D721Med (cell line): Measurements from ENCODE around the gene SP6.

Experiments used
- DNase-seq: peaks from one replicate; pipeline ENCODE4 v3.0.0; 2011; ENCODE audit warnings: low spot score; ENCODE audit not compliant: insufficient read length
- FAIRE-seq: peaks from 2 replicates; lab custom pipeline; 2011; peaks lifted over from hg19 to GRCh38; lab: Jason Lieb, UNC
- CTCF ChIP-seq: IDR thresholded peaks from 2 replicates; pipeline ENCODE4 v1.5.1; 2012; ENCODE audit warnings: mild to moderate bottlenecking, control low read depth; ENCODE audit not compliant: insufficient read depth; ENCODE audit errors: missing control alignments

Gene SP6

GRCh38 chr17:47872019-47872650 is 21.2 kb upstream of the SP6 start:
- TF ChIP-seq CTCF = no peak
- DNase-seq (no peak), FAIRE-seq (no peak)

- DNase-seq = no peak
- no peak for TF ChIP-seq CTCF
- no peak for FAIRE-seq
Observed at GRCh38 chr17:47871048-47871447, 20.1 kb upstream of the SP6 start.

GRCh38 chr17:47870056-47870455 is 19.1 kb upstream of the SP6 start:
- no peak for DNase-seq
- TF ChIP-seq CTCF = no peak
- FAIRE-seq = no peak

- no peak for TF ChIP-seq CTCF
- DNase-seq (no peak), FAIRE-seq (no peak)
Observed at GRCh38 chr17:47869114-47869513, 18.2 kb upstream of the SP6 start.

- no peak for TF ChIP-seq CTCF
- FAIRE-seq = no peak
- DNase-seq = no peak
Observed at GRCh38 chr17:47867813-47868533, 17.0 kb upstream of the SP6 start.

GRCh38 chr17:47866941-47867340 is 16.0 kb upstream of the SP6 start:
- no peak for TF ChIP-seq CTCF
- DNase-seq = no peak
- FAIRE-seq = no peak

GRCh38 chr17:47864791-47865216 is 13.8 kb upstream of the SP6 start:
- no peak for TF ChIP-seq CTCF
- no peak for FAIRE-seq
- DNase-seq = no peak
